ENCODE results near the gene CYP2C19. TPM values are rescaled to one million over a fixed set of nuclear protein-coding genes. Genes with fewer than 3 reads are reported as not detected.
"Not testable (repeated sequence)": the region's sequence is repeated elsewhere in the genome, so short reads cannot be mapped to it uniquely, and the experiment has no call there.

Gene CYP2C19
- total RNA-seq, result 0.11 TPM
- long read RNA-seq, result 0 reads

- intact Hi-C loops (cut with DNase I), result no loop called here
- ATAC-seq (ENCODE audit: poor library complexity) (no peak), DNase-seq (no peak)
Observed at GRCh38 chr10:94762393-94762792, at the start of gene CYP2C19. Gene CYP2C19 (plus strand): TSS chr10:94762681. CDS start chr10:94762706, 25 bp downstream.

GRCh38 chr10:94725871-94726270, 36.6 kb upstream of the CYP2C19 start:
- intact Hi-C loops (cut with DNase I), result no loop called here
- no peak for ATAC-seq (ENCODE audit: poor library complexity)
- DNase-seq, result no peak

GRCh38 chr10:94735197-94735596, 27.3 kb upstream of the CYP2C19 start:
- no peak for ATAC-seq (ENCODE audit: poor library complexity)
- intact Hi-C loops (cut with DNase I), result no loop called here
- DNase-seq, result no peak

- DNase-seq, result no peak
- ATAC-seq (ENCODE audit: poor library complexity), result no peak
- intact Hi-C loops (cut with DNase I), result no loop called here
Observed at GRCh38 chr10:94738588-94738987, 23.9 kb upstream of the CYP2C19 start.

- intact Hi-C loops (cut with DNase I), result no loop called here
Observed at GRCh38 chr10:94747137-94747536, 15.3 kb upstream of the CYP2C19 start.

GRCh38 chr10:94747838-94748237, 14.6 kb upstream of the CYP2C19 start:
- DNase-seq (no peak), ATAC-seq (ENCODE audit: poor library complexity) (no peak)
- intact Hi-C loops (cut with DNase I), result no loop called here

More at GRCh38 chr10:94747137-94747536, 15.3 kb upstream of the CYP2C19 start:
- no peak for DNase-seq
- ATAC-seq (ENCODE audit: poor library complexity), result no peak

GRCh38 chr10:94757916-94758315, 4.6 kb upstream of the CYP2C19 start:
- no peak for ATAC-seq (ENCODE audit: poor library complexity)
- intact Hi-C loops (cut with DNase I), result no loop called here

GRCh38 chr10:94760586-94761178, 1.8 kb upstream of the CYP2C19 start:
- no peak for ATAC-seq (ENCODE audit: poor library complexity)
- intact Hi-C loops (cut with DNase I), result no loop called here
- no peak for DNase-seq

More at GRCh38 chr10:94757916-94758315, 4.6 kb upstream of the CYP2C19 start:
- DNase-seq, result no peak

GRCh38 chr10:94775425-94775824, 12.9 kb downstream of the CYP2C19 start:
- intact Hi-C loops (cut with DNase I); ATAC-seq (ENCODE audit: poor library complexity); DNase-seq: not testable (repeated sequence)

GRCh38 chr10:94777886-94778458, 15.5 kb downstream of the CYP2C19 start:
- no peak for DNase-seq
- no peak for ATAC-seq (ENCODE audit: poor library complexity)
- intact Hi-C loops (cut with DNase I), result no loop called here

GRCh38 chr10:94780844-94781243, 18.4 kb downstream of the CYP2C19 start:
- peak; percentile 71 for ATAC-seq (ENCODE audit: poor library complexity)
- intact Hi-C loops (cut with DNase I), result no loop called here
- DNase-seq, result no peak

- ATAC-seq (ENCODE audit: poor library complexity) (no peak), DNase-seq (no peak)
- intact Hi-C loops (cut with DNase I), result no loop called here
Observed at GRCh38 chr10:94784256-94784655, 21.8 kb downstream of the CYP2C19 start.

- intact Hi-C loops (cut with DNase I), result no loop called here
- DNase-seq (no peak), ATAC-seq (ENCODE audit: poor library complexity) (no peak)
Observed at GRCh38 chr10:94785211-94785610, 22.7 kb downstream of the CYP2C19 start.

- intact Hi-C loops (cut with DNase I); ATAC-seq (ENCODE audit: poor library complexity): not testable (repeated sequence)
Observed at GRCh38 chr10:94800551-94800950, 38.1 kb downstream of the CYP2C19 start.

GRCh38 chr10:94803307-94803706, 40.8 kb downstream of the CYP2C19 start:
- intact Hi-C loops (cut with DNase I), result no loop called here
- no peak for ATAC-seq (ENCODE audit: poor library complexity)
- no peak for DNase-seq

More at GRCh38 chr10:94800551-94800950, 38.1 kb downstream of the CYP2C19 start:
- DNase-seq, result not testable (repeated sequence)

- ATAC-seq (ENCODE audit: poor library complexity), result not testable (repeated sequence)
Observed at GRCh38 chr10:94830025-94830424, 67.5 kb downstream of the CYP2C19 start.

GRCh38 chr10:94846204-94846603, 83.7 kb downstream of the CYP2C19 start:
- intact Hi-C loops (cut with DNase I), result no loop called here
- ATAC-seq (ENCODE audit: poor library complexity) (no peak), DNase-seq (no peak)

More at GRCh38 chr10:94830025-94830424, 67.5 kb downstream of the CYP2C19 start:
- intact Hi-C loops (cut with DNase I); DNase-seq: not testable (repeated sequence)

- ATAC-seq (ENCODE audit: poor library complexity), result no peak
- DNase-seq, result no peak
- intact Hi-C loops (cut with DNase I), result no loop called here
Observed at GRCh38 chr10:94850766-94851165, 88.3 kb downstream of the CYP2C19 start.

- DNase-seq (no peak), ATAC-seq (ENCODE audit: poor library complexity) (no peak)
- intact Hi-C loops (cut with DNase I), result no loop called here
Observed at GRCh38 chr10:94851263-94851662, 88.8 kb downstream of the CYP2C19 start.

- DNase-seq (no peak), ATAC-seq (ENCODE audit: poor library complexity) (no peak)
- intact Hi-C loops (cut with DNase I), result no loop called here
Observed at GRCh38 chr10:94852438-94852837, 90.0 kb downstream of the CYP2C19 start.

Measured in Right ventricle myocardium superior (tissue), 1 donor.